Measurements from ENCODE around the gene IZUMO4.

Gene IZUMO4

DNA sequence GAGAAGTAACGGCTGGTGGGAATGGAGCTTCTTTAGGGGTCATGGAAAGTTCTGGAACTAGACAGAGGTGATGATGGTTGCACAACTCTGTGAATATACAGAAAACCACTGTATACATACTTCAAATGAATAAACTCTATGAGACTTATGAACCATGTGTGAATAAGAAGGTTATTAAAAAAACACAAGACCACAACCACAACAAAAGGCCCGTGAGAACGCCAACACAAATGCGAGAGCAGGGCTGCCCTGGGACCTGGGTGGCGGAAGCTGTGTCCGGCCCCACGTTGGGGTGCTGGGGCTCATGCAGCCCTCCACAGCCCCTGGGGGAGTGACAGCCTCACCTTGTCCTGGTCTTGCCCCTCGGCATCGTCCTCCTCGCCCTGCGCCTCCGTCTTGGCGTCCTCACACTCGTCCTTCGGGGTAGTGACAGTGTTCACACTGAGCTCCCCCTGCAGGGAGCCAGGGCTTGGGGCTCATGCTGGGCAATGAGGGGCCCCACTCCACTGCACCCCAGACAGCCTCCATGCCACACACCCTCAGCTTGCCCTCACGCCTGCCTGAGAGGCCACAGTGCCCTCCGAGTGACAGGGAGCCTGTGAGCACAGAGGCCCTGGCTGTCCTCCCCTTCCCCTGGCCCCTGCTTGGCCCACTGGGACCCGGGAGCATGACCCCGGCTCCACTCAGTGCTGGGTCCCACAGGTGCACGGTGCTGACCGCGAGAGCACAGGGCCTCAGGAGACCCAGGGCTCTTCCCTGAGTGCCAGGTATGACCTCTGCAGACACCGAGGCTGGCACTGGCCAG lies 16.0 kb downstream of the IZUMO4 start:
- WGBS, 2 experiments (ENCODE audit: insufficient coverage in 2 of 2): 98 to 99% methylated on average over 19 to 21 of the region's 23 CpGs
- no peak overlapping the region for H3K27ac ChIP-seq (ENCODE audit: low read depth, low read length, severe bottlenecking)
- peaks cover 95% of the 10 kb centered on the region for H3K36me3 ChIP-seq (ENCODE audit: control insufficient read depth, insufficient read depth, low read length)
- no peak overlapping the region for H3K4me3 ChIP-seq (ENCODE audit: extremely low read depth, insufficient read depth, low read length, poor library complexity, severe bottlenecking)
- no peaks in the 10 kb centered on the region for H3K9me3 ChIP-seq (ENCODE audit: control insufficient read depth, low read length)
- H3K4me1 ChIP-seq (ENCODE audit: control insufficient read depth, insufficient read depth, low read length, poor library complexity, severe bottlenecking): no peaks in the 10 kb centered on the region

- H3K9me3 ChIP-seq (ENCODE audit: control insufficient read depth, low read length): no peaks in the 10 kb centered on the region
- H3K36me3 ChIP-seq (ENCODE audit: control insufficient read depth, insufficient read depth, low read length): peaks cover 95% of the 10 kb centered on the region
- H3K27ac ChIP-seq (ENCODE audit: low read depth, low read length, severe bottlenecking): no peak overlapping the region
- 95 to 96% methylated on average over 20 to 23 of the region's 24 CpGs for WGBS, 2 experiments (ENCODE audit: insufficient coverage in 2 of 2)
- H3K4me1 ChIP-seq (ENCODE audit: control insufficient read depth, insufficient read depth, low read length, poor library complexity, severe bottlenecking): no peaks in the 10 kb centered on the region
- no peak overlapping the region for H3K4me3 ChIP-seq (ENCODE audit: extremely low read depth, insufficient read depth, low read length, poor library complexity, severe bottlenecking)
Measured at GRCh38 chr19:2113439-2114211, 16.9 kb downstream of the IZUMO4 start.

DNA sequence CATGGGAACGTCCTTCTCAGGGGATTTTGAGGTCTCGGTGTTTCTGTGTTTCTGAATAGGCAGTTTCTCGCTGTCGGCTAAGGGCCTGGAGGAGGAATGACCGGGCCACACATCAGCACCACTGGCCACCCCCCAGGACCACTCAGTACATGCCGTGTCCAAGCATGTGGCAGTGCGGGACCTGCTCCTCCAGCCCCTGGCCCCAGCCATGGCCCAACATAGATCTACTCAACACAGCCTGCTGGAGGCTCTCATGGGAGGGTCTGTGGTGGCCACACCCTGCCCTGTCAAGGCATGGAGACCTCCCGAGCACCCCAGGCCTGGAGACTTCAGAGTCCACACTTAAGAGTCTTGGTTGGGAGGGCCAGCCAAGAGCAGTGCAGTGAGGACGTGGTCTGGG lies 17.5 kb downstream of the IZUMO4 start:
- no peak overlapping the region for H3K4me3 ChIP-seq (ENCODE audit: extremely low read depth, insufficient read depth, low read length, poor library complexity, severe bottlenecking)
- WGBS, 2 experiments (ENCODE audit: insufficient coverage in 2 of 2): 92 to 100% methylated on average over 4 to 7 of the region's 9 CpGs
- no peaks in the 10 kb centered on the region for H3K9me3 ChIP-seq (ENCODE audit: control insufficient read depth, low read length)
- no peaks in the 10 kb centered on the region for H3K4me1 ChIP-seq (ENCODE audit: control insufficient read depth, insufficient read depth, low read length, poor library complexity, severe bottlenecking)
- peaks cover 95% of the 10 kb centered on the region for H3K36me3 ChIP-seq (ENCODE audit: control insufficient read depth, insufficient read depth, low read length)
- H3K27ac ChIP-seq (ENCODE audit: low read depth, low read length, severe bottlenecking): no peak overlapping the region

DNA sequence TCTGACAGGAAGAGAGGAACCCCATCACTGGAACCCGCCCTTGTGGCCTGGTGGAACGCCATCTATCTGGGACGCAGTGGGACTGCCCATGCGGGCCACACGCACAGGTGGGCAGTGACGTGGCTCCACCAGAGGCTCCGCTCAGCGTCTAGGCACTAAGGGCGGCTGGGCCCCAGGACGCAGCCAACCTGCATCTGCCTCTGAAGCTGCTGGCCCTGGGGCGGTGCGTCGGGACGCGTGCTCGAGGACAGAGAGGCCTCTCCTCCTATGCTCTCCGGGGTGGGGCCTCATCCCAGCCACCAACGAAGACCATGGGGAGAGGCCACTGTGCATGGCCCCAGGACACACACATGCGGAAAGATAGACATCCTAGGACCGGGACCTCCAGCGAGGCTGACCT lies 18.1 kb downstream of the IZUMO4 start:
- Histone ChIP-seq H3K36me3 (ENCODE audit: control insufficient read depth, insufficient read depth, low read length) (peaks cover 94% of the 10 kb centered on the region), H3K4me3 (ENCODE audit: extremely low read depth, insufficient read depth, low read length, poor library complexity, severe bottlenecking) (no peak overlapping the region), H3K9me3 (ENCODE audit: control insufficient read depth, low read length) (no peaks in the 10 kb centered on the region), H3K27ac (ENCODE audit: low read depth, low read length, severe bottlenecking) (no peak overlapping the region), H3K4me1 (ENCODE audit: control insufficient read depth, insufficient read depth, low read length, poor library complexity, severe bottlenecking) (no peaks in the 10 kb centered on the region)
- 97% methylated on average over 21 of the region's 21 CpGs for WGBS, 2 experiments (ENCODE audit: insufficient coverage in 2 of 2)

GRCh38 chr19:2115324-2115723 lies 18.6 kb downstream of the IZUMO4 start:
- WGBS, 2 experiments (ENCODE audit: insufficient coverage in 2 of 2): 98 to 99% methylated on average over 16 to 22 of the region's 25 CpGs
- H3K4me1 ChIP-seq (ENCODE audit: control insufficient read depth, insufficient read depth, low read length, poor library complexity, severe bottlenecking): no peaks in the 10 kb centered on the region
- no peak overlapping the region for H3K4me3 ChIP-seq (ENCODE audit: extremely low read depth, insufficient read depth, low read length, poor library complexity, severe bottlenecking)
- H3K9me3 ChIP-seq (ENCODE audit: control insufficient read depth, low read length): no peaks in the 10 kb centered on the region
- no peak overlapping the region for H3K27ac ChIP-seq (ENCODE audit: low read depth, low read length, severe bottlenecking)
- H3K36me3 ChIP-seq (ENCODE audit: control insufficient read depth, insufficient read depth, low read length): peaks cover 94% of the 10 kb centered on the region

GRCh38 chr19:2115911-2116426 lies 19.3 kb downstream of the IZUMO4 start:
- H3K27ac ChIP-seq (ENCODE audit: low read depth, low read length, severe bottlenecking): no peak overlapping the region
- WGBS, 2 experiments (ENCODE audit: insufficient coverage in 2 of 2): 96% methylated on average over 12 to 22 of the region's 24 CpGs
- H3K36me3 ChIP-seq (ENCODE audit: control insufficient read depth, insufficient read depth, low read length): peaks cover 95% of the 10 kb centered on the region
- no peaks in the 10 kb centered on the region for H3K9me3 ChIP-seq (ENCODE audit: control insufficient read depth, low read length)
- H3K4me1 ChIP-seq (ENCODE audit: control insufficient read depth, insufficient read depth, low read length, poor library complexity, severe bottlenecking): no peaks in the 10 kb centered on the region
- no peak overlapping the region for H3K4me3 ChIP-seq (ENCODE audit: extremely low read depth, insufficient read depth, low read length, poor library complexity, severe bottlenecking)

DNA sequence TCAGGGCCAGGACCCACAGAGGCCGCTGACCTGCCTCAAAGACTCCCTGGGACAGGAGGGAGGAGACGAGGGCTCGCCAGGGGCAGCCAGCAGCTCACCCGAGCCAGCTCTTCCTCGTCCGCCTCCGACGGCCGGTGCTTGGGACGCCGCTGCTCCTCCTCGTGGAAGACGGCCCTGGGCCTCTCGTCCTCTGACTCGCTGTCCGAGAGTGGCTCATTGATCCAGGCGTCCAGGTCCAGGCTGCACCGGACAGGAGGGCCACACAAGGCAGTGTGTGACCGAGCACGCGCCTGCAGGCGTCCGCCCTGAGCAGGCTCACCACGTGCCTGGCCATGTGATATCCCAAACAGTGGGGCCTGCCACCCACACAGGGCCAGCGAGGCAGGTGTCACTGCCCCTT lies 19.8 kb downstream of the IZUMO4 start:
- Histone ChIP-seq H3K4me1 (ENCODE audit: control insufficient read depth, insufficient read depth, low read length, poor library complexity, severe bottlenecking) (no peaks in the 10 kb centered on the region), H3K9me3 (ENCODE audit: control insufficient read depth, low read length) (no peaks in the 10 kb centered on the region), H3K27ac (ENCODE audit: low read depth, low read length, severe bottlenecking) (no peak overlapping the region), H3K4me3 (ENCODE audit: extremely low read depth, insufficient read depth, low read length, poor library complexity, severe bottlenecking) (no peak overlapping the region), H3K36me3 (ENCODE audit: control insufficient read depth, insufficient read depth, low read length) (peaks cover 95% of the 10 kb centered on the region)
- WGBS, 2 experiments (ENCODE audit: insufficient coverage in 2 of 2): 94 to 96% methylated on average over 25 of the region's 25 CpGs

GRCh38 chr19:2117215-2117960 lies 20.7 kb downstream of the IZUMO4 start:
- 95 to 97% methylated on average over 26 to 27 of the region's 27 CpGs for WGBS, 2 experiments (ENCODE audit: insufficient coverage in 2 of 2)
- H3K27ac ChIP-seq (ENCODE audit: low read depth, low read length, severe bottlenecking): no peak overlapping the region
- peaks cover 95% of the 10 kb centered on the region for H3K36me3 ChIP-seq (ENCODE audit: control insufficient read depth, insufficient read depth, low read length)

GRCh38 chr19:2118438-2118837 lies 21.7 kb downstream of the IZUMO4 start:
- Histone ChIP-seq H3K9me3 (ENCODE audit: control insufficient read depth, low read length) (no peaks in the 10 kb centered on the region), H3K36me3 (ENCODE audit: control insufficient read depth, insufficient read depth, low read length) (peaks cover 99% of the 10 kb centered on the region), H3K27ac (ENCODE audit: low read depth, low read length, severe bottlenecking) (no peak overlapping the region), H3K4me3 (ENCODE audit: extremely low read depth, insufficient read depth, low read length, poor library complexity, severe bottlenecking) (no peak overlapping the region), H3K4me1 (ENCODE audit: control insufficient read depth, insufficient read depth, low read length, poor library complexity, severe bottlenecking) (no peaks in the 10 kb centered on the region)
- WGBS, 2 experiments (ENCODE audit: insufficient coverage in 2 of 2): 98 to 99% methylated on average over 16 to 18 of the region's 18 CpGs

More at GRCh38 chr19:2117215-2117960, 20.7 kb downstream of the IZUMO4 start:
- Histone ChIP-seq H3K4me1 (ENCODE audit: control insufficient read depth, insufficient read depth, low read length, poor library complexity, severe bottlenecking) (no peaks in the 10 kb centered on the region), H3K9me3 (ENCODE audit: control insufficient read depth, low read length) (no peaks in the 10 kb centered on the region), H3K4me3 (ENCODE audit: extremely low read depth, insufficient read depth, low read length, poor library complexity, severe bottlenecking) (no peak overlapping the region)

DNA sequence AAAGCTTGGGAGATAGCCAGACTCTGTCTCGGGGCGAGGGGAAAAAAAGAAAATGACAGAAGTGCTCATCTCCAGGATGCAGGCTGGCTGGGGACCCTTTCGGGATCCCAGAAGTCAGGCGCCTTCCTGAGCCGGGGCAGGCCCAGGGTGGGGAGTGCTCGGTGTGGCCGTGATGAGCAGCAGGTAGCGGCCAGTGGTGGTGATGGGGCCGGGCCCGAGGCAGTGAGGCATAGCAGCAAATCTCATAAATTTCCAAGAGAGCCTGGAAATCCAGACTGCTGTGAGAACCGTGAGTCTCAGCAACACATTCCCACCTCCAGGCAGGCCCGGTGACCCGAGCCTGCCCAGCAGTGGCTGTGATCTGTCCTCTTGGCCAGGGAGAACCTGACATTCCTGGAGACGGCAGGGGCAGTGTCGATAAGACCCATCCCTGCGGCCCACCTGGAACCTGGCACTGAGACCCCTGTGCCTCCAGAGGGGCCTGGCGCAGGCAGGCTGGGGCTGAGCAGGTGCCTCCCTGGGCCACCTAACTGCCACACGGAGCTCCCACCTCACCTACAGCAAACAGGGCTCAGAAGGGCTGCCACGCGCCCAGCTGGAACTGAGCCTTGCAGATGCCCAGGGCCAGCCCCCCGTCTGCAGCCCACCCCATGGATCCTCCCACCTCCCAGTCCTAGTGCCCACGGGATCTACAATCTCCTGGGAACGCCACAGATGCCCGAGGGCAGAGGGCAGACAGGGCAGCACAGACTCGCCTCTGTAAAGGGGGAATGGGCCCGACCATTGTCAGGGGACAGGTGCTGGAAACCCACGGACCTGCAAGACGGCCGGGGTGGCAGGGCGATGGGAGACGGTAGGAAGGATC lies 23.4 kb downstream of the IZUMO4 start:
- Histone ChIP-seq H3K27ac (ENCODE audit: low read depth, low read length, severe bottlenecking) (no peak overlapping the region), H3K36me3 (ENCODE audit: control insufficient read depth, insufficient read depth, low read length) (peaks cover 97% of the 10 kb centered on the region), H3K9me3 (ENCODE audit: control insufficient read depth, low read length) (no peaks in the 10 kb centered on the region), H3K4me1 (ENCODE audit: control insufficient read depth, insufficient read depth, low read length, poor library complexity, severe bottlenecking) (no peaks in the 10 kb centered on the region), H3K4me3 (ENCODE audit: extremely low read depth, insufficient read depth, low read length, poor library complexity, severe bottlenecking) (no peak overlapping the region)
- 96 to 97% methylated on average over 27 to 28 of the region's 31 CpGs for WGBS, 2 experiments (ENCODE audit: insufficient coverage in 2 of 2)
